ENCODE measurements around the gene PARD6G. TPM values are rescaled to one million over a fixed set of nuclear protein-coding genes. Genes with fewer than 3 reads are reported as not detected.

Gene PARD6G
- total and polyA plus RNA-seq, 9 of the 15 experiments (the other 6 are each of a cell fraction or from before 2014, with no cell fraction given), result 0.03 to 1.2 (median 0.26) TPM

DNA sequence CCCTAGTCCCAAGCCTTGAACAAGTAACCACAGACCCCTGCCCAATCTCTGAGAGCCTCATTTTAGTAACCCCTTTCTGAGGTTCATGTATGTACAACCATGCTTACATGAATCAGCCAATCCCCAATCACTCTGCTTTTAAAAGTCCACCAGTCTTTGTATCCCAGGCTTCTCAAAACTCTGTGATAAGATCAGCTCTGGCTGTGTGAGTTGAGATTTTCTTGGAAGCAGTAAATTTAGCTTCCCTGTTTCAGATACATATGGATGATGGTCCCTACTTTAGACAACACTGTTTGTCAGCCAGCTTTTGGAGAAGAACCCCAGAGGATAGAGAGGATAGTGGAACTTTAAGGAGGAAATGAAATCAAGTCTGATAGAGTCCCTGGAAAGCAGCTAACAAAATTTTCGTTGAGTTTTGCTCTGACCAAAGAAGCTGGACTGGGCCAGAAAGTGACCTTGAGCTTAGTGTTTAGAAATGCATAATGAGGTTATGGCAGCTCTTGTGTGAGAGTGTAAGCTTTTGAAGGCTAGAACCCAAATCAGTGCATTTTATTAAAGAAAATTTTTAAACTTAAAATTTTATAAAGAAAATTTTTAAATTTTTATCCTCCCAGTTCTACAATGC is 134.6 kb downstream of the PARD6G start:
- H3K4me3 ChIP-seq, result no peak overlapping the region
- no TSS peak for BruUV-seq (replicated peaks)
- H4K20me1 ChIP-seq (replicated peaks; ENCODE audit: control insufficient read depth, insufficient read depth, low read length), result peaks cover 28% of the 10 kb centered on the region
- ChIA-PET POLR2A (interaction anchor here (0.9 kb wide), 1 partner anchor 146 kb away, joined by 3 read pairs; no protein-coding TSS in a partner anchor), CTCF (ENCODE audit: low intra/inter-chr PET ratio) (no interaction called here)
- H2AFZ ChIP-seq (ENCODE audit: low read depth, low read length), result no peak overlapping the region
- intact Hi-C loops (cut with micrococcal nuclease) (no loop called here), in situ Hi-C loops (cut with MboI) (no loop called here)
- H3K9me3 ChIP-seq (replicated peaks; ENCODE audit: control insufficient read depth, insufficient read depth, low read depth, low read length), result no peaks in the 10 kb centered on the region; the same call in 1 of the 2 replicates
- FAIRE-seq (peak; percentile 65), DNase-seq (ENCODE audit: extremely low read depth in 1 of 4, low spot score in 3 of 4) (peak; percentile 12 to 30 (median 14)), ATAC-seq (no peak)
- H3K9me1 ChIP-seq (ENCODE audit: control insufficient read depth, insufficient read depth, low read length), result no peaks in the 10 kb centered on the region
- H3K4me2 ChIP-seq (ENCODE audit: insufficient read depth, low read length), result no peak overlapping the region
- H3K36me3 ChIP-seq (ENCODE audit: control insufficient read depth, insufficient read depth, low read length), result peaks cover 29% of the 10 kb centered on the region; the same call in 2 of the 3 replicates
- H3K9ac ChIP-seq (ENCODE audit: insufficient read depth in 1 of 2, low read depth in 2 of 2, low read length in 2 of 2), result no peak overlapping the region
- 0% methylated on average over 1 of the region's 1 CpG for WGBS (ENCODE audit: insufficient coverage, low coverage, missing lambda C conversion rate)
- H3K4me1 ChIP-seq (replicated peaks in 1 of 2; ENCODE audit: control insufficient read depth in 2 of 2, insufficient read depth in 2 of 2, low read length in 2 of 2), result peaks cover 12 to 13% of the 10 kb centered on the region in 2 experiments; a peak in 4 of 5 replicates
- no peaks in the 10 kb centered on the region for H3K27me3 ChIP-seq (ENCODE audit: control insufficient read depth in 2 of 2, insufficient read depth in 2 of 2, low read length in 2 of 2)
- peaks cover 81% of the 10 kb centered on the region for H3K79me2 ChIP-seq (ENCODE audit: control insufficient read depth, insufficient read depth, low read length)
- no peak overlapping the region for H3K27ac ChIP-seq (ENCODE audit: extremely low read depth, low read depth, low read length)
- TF ChIP-seq, protein P1, sequence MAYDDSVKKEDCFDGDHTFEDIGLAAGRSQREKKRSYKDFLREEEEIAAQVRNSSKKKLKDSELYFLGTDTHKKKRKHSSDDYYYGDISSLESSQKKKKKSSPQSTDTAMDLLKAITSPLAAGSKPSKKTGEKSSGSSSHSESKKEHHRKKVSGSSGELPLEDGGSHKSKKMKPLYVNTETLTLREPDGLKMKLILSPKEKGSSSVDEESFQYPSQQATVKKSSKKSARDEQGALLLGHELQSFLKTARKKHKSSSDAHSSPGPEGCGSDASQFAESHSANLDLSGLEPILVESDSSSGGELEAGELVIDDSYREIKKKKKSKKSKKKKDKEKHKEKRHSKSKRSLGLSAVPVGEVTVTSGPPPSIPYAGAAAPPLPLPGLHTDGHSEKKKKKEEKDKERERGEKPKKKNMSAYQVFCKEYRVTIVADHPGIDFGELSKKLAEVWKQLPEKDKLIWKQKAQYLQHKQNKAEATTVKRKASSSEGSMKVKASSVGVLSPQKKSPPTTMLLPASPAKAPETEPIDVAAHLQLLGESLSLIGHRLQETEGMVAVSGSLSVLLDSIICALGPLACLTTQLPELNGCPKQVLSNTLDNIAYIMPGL (CRISPR knock-in tag; IDR thresholded peaks at IDR 0.05), result no peak
- TF ChIP-seq FUS (optimal IDR thresholded peaks at IDR 0.05; ENCODE audit: low read depth, low read length) (no peak), MGA (IDR thresholded peaks at IDR 0.05) (no peak), POLR3G (IDR thresholded peaks at IDR 0.05; ENCODE audit: extremely low read depth, insufficient read length, insufficient replicate concordance) (no peak), PHB (CRISPR knock-in tag; IDR thresholded peaks at IDR 0.05) (no peak), ZKSCAN3 (CRISPR knock-in tag; IDR thresholded peaks at IDR 0.05) (no peak), COPS2 (conservative IDR thresholded peaks at IDR 0.05) (no peak), HDAC2 (IDR thresholded peaks at IDR 0.05) (0 out of 2 replicates have a peak, but pooled peaks have one; percentile 48), ZFPM2 (CRISPR knock-in tag; IDR thresholded peaks at IDR 0.05) (no peak), SMARCC2 (IDR thresholded peaks at IDR 0.05; ENCODE audit: low read depth) (no peak)
